K562 (cell line): ENCODE data around the gene FAM174B. TPM values are rescaled to one million over a fixed set of nuclear protein-coding genes. Genes with fewer than 3 reads are reported as not detected.
A peak's percentile ranks its signal among the peaks of the same experiment; 100 is the strongest.

Experiments
- CTCF ChIP-seq, 3 experiments: IDR thresholded peaks in 2 of 3; conservative IDR thresholded peaks in 1 of 3; 2 replicates each; pipeline ENCODE4 v1.5.1; 2011 to 2012; ENCODE audit warnings: low read length in 3 of 3, mild to moderate bottlenecking in 3 of 3, control low read depth in 2 of 3, improper control_type of control experiment in 1 of 3, inconsistent platforms in 1 of 3, low read depth in 1 of 3, mixed read lengths in 1 of 3, moderate library complexity in 1 of 3; ENCODE audit not compliant: insufficient read depth in 2 of 3
- E2F6 ChIP-seq, 2 experiments: IDR thresholded peaks; 2 replicates each; pipeline ENCODE4 v1.6.1; 2011; ENCODE audit warnings: borderline replicate concordance in 1 of 2, control low read depth in 1 of 2, low read depth in 1 of 2, low read length in 1 of 2, mild to moderate bottlenecking in 1 of 2, mixed read lengths in 1 of 2, moderate library complexity in 1 of 2; ENCODE audit not compliant: insufficient read depth in 1 of 2, insufficient read length in 1 of 2, poor library complexity in 1 of 2, severe bottlenecking in 1 of 2; ENCODE audit errors: extremely low read depth in 1 of 2
- ETV5 ChIP-seq: sonication (generic); formaldehyde crosslinking; IDR thresholded peaks from 2 replicates; pipeline ENCODE4 v1.4.0; 2020; ENCODE audit warnings: low read depth, mild to moderate bottlenecking, missing genetic modification reagents
- FOXK1 ChIP-seq: sonication (generic); formaldehyde crosslinking; IDR thresholded peaks from 2 replicates; pipeline ENCODE4 v1.8.0; 2022; ENCODE audit warnings: missing genetic modification reagents, mild to moderate bottlenecking, borderline replicate concordance
- ID3 ChIP-seq, 2 experiments: fragments of 250-450 bp in 1 of 2; fragments of 450-650 bp in 1 of 2; sonication (Bioruptor Pico) in 1 of 2; IDR thresholded peaks; 2 replicates each; pipeline versions ENCODE4 v1.6.1 to v1.8.0; 2016 to 2021; ENCODE audit warnings: mild to moderate bottlenecking in 2 of 2, moderate library complexity in 2 of 2, missing compliant biosample characterization in 1 of 2, missing genetic modification characterization in 1 of 2
- JUN ChIP-seq, 2 experiments: sonication (generic) in 1 of 2; formaldehyde crosslinking in 1 of 2; IDR thresholded peaks; 2 replicates each; pipeline versions ENCODE4 v1.6.1 to v1.8.0; 2012 to 2022; ENCODE audit warnings: borderline replicate concordance in 2 of 2, mild to moderate bottlenecking in 2 of 2, improper control_type of control experiment in 1 of 2, low read depth in 1 of 2, low read length in 1 of 2, missing genetic modification reagents in 1 of 2
- NR4A1 ChIP-seq, 2 experiments: fragments of 250-450 bp in 1 of 2; fragments of 450-650 bp in 1 of 2; sonication (Bioruptor Pico) in 1 of 2; IDR thresholded peaks; 2 replicates each; pipeline versions ENCODE4 v1.4.0 to v1.6.1; 2016 to 2020; ENCODE audit warnings: mild to moderate bottlenecking in 2 of 2, missing compliant biosample characterization in 1 of 2, missing genetic modification characterization in 1 of 2, moderate library complexity in 1 of 2
- POLR3A ChIP-seq: IDR thresholded peaks from 2 replicates; pipeline ENCODE4 v1.6.1; 2011; ENCODE audit warnings: borderline replicate concordance, mild to moderate bottlenecking, moderate library complexity; ENCODE audit not compliant: insufficient read length, insufficient read depth; ENCODE audit errors: extremely low read depth
- PTTG1 ChIP-seq: fragments of 450-650 bp; IDR thresholded peaks from 2 replicates; pipeline ENCODE4 v1.6.1; 2016; ENCODE audit warnings: low read depth, mild to moderate bottlenecking, missing genetic modification characterization, missing compliant biosample characterization
- TAL1 ChIP-seq: fragments of 450-650 bp; IDR thresholded peaks from 2 replicates; pipeline ENCODE4 v1.6.1; 2016; ENCODE audit warnings: mild to moderate bottlenecking
- ZBTB12 ChIP-seq: fragments of 250-450 bp; sonication (Bioruptor Pico); IDR thresholded peaks from 2 replicates; pipeline ENCODE4 v1.4.0; 2020
- polyA plus RNA-seq, 8 experiments: library from polyadenylated mRNA; depleted of rRNA in 4 of 8; stranded (reverse) in 5 of 8; unstranded in 3 of 8; fragments of >200 nt; fragmentation: Nextera tagmentation in 2 of 8; fragmentation: Illumina TruSeq in 1 of 8; extraction: Ambion mirVana in 2 of 8; extraction: Trizol in 1 of 8; gene quantifications; 2 replicates each; pipeline versions ENCODE4 v1.2.1 to v1.2.3, GENCODE V29; 2011 to 2014; ENCODE audit warnings: inconsistent platforms in 1 of 8, missing spikeins in 1 of 8
- total RNA-seq, 7 experiments: library from RNA; depleted of rRNA in 6 of 7; stranded (reverse); fragments of >200 nt in 6 of 7; fragmentation: Illumina TruSeq in 2 of 7; extraction: Trizol in 2 of 7; gene quantifications; 2 replicates each; pipeline versions ENCODE4 v1.2.1 to v1.2.3, GENCODE V29; 2011 to 2021; ENCODE audit warnings: low replicate concordance in 1 of 7

Gene FAM174B
- total and polyA plus RNA-seq, 9 of the 15 experiments (the other 6 are each of a cell fraction or from before 2014, with no cell fraction given): 0.39 to 2.7 (median 1.9) TPM; not detected in 1

- TF ChIP-seq E2F6 (IDR thresholded peaks at IDR 0.05; ENCODE audit: borderline replicate concordance in 1 of 2, extremely low read depth in 1 of 2, insufficient read depth in 1 of 2, insufficient read length in 1 of 2, low read depth in 1 of 2, low read length in 1 of 2, poor library complexity in 1 of 2, severe bottlenecking in 1 of 2) (no peak), JUN (IDR thresholded peaks at IDR 0.05; ENCODE audit: borderline replicate concordance, low read depth, low read length) (peak; percentile 91), JUN (CRISPR knock-in tag; IDR thresholded peaks at IDR 0.05; ENCODE audit: borderline replicate concordance) (no peak), TAL1 (peak; percentile 92), PTTG1 (tag) (no peak), NR4A1 (CRISPR knock-in tag; IDR thresholded peaks at IDR 0.05) (no peak), NR4A1 (tag; IDR thresholded peaks at IDR 0.05) (no peak), ZBTB12 (CRISPR knock-in tag) (no peak), CTCF (IDR thresholded peaks at IDR 0.05 in 2 of 3, conservative IDR thresholded peaks at IDR 0.05 in 1 of 3; ENCODE audit: insufficient read depth in 2 of 3, low read depth in 1 of 3, low read length in 3 of 3) (no peak), ETV5 (CRISPR knock-in tag) (0 out of 2 replicates have a peak, but pooled peaks have one; percentile 49), FOXK1 (CRISPR knock-in tag) (no peak), POLR3A (no peak), ID3 (CRISPR knock-in tag; IDR thresholded peaks at IDR 0.05) (no peak), ID3 (tag; IDR thresholded peaks at IDR 0.05) (no peak)
Observed at GRCh38 chr15:92617549-92618520, 37.7 kb downstream of the FAM174B start (continued).
